NB4 (cell line): ENCODE measurements around the gene PEAK3.

Experiments used
- MYC ChIP-seq: IDR thresholded peaks from 2 replicates; pipeline ENCODE4 v1.6.1; 2011; ENCODE audit warnings: low read depth, low read length
- POLR2A ChIP-seq: IDR thresholded peaks from 2 replicates; pipeline ENCODE4 v1.6.1; 2011; ENCODE audit warnings: mild to moderate bottlenecking; ENCODE audit not compliant: insufficient read length; ENCODE audit errors: extremely low read depth

DNA sequence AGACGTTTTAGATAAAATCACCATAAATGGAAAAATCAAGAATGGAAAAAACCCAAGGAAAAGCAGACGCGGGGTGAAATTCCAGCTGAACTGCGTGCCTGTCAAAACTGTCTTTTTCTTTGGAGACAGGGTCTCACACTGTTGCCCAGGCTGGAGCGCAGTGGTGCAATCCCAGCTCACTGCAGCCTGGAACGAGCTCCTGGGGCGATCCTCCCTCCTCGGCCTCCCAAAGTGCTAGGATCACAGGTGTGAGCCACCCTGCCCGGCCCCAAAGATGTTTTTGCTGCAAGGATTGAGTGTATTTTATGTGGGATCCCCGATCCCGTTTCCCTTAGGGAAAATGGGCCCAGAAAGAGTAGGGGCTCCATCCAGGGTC, 875 bp upstream of the PEAK3 start:
- TF ChIP-seq MYC (no peak), POLR2A (no peak)
